Mesenchymal stem cell (in vitro differentiated cells and primary cell): ENCODE data around the gene MEIS2. TPM values are rescaled to one million over a fixed set of nuclear protein-coding genes. Genes with fewer than 3 reads are reported as not detected.
A peak's percentile ranks its signal among the peaks of the same experiment; 100 is the strongest.

Experiments
- DNase-seq: peaks from one replicate; pipeline ENCODE4 v3.0.0-alpha.2; 2013
- H2AFZ ChIP-seq: one replicate; pipeline ENCODE4 v1.6.1; 2013; ENCODE audit warnings: low read depth, mild to moderate bottlenecking, control low read depth, inconsistent platforms, low read length, moderate library complexity
- H2AK5ac ChIP-seq: 2 replicates; pipeline ENCODE4 v1.6.1; 2013; ENCODE audit warnings: low read length, moderate library complexity, mild to moderate bottlenecking, inconsistent platforms; ENCODE audit not compliant: severe bottlenecking
- H2BK120ac ChIP-seq: one replicate; pipeline ENCODE4 v1.6.1; 2013; ENCODE audit warnings: low read depth, mild to moderate bottlenecking, inconsistent platforms, low read length, moderate library complexity
- H2BK12ac ChIP-seq, 2 experiments: one replicate each; pipeline ENCODE4 v1.6.1; 2013; ENCODE audit warnings: inconsistent platforms in 2 of 2, low read length in 2 of 2, mild to moderate bottlenecking in 2 of 2, moderate library complexity in 2 of 2, control low read depth in 1 of 2
- H2BK15ac ChIP-seq: one replicate; pipeline ENCODE4 v1.6.1; 2013; ENCODE audit warnings: mild to moderate bottlenecking, low read depth, inconsistent platforms; ENCODE audit not compliant: poor library complexity, severe bottlenecking
- H2BK5ac ChIP-seq: 2 replicates; pipeline ENCODE4 v1.6.1; 2013; ENCODE audit warnings: low read depth, mild to moderate bottlenecking, low read length, control low read depth, inconsistent platforms; ENCODE audit not compliant: poor library complexity, severe bottlenecking
- H3K14ac ChIP-seq, 2 experiments: one replicate each; pipeline ENCODE4 v1.6.1; 2013; ENCODE audit warnings: inconsistent platforms in 2 of 2, low read length in 2 of 2, control low read depth in 1 of 2, mild to moderate bottlenecking in 1 of 2, moderate library complexity in 1 of 2
- H3K18ac ChIP-seq, 2 experiments: one replicate each; pipeline ENCODE4 v1.6.1; 2013; ENCODE audit warnings: inconsistent platforms in 2 of 2, low read length in 2 of 2, control low read depth in 1 of 2, low read depth in 1 of 2, mild to moderate bottlenecking in 1 of 2
- H3K23ac ChIP-seq, 2 experiments: one replicate each; pipeline ENCODE4 v1.6.1; 2013; ENCODE audit warnings: inconsistent platforms in 2 of 2, low read length in 2 of 2, mild to moderate bottlenecking in 2 of 2, moderate library complexity in 2 of 2, control low read depth in 1 of 2
- H3K27ac ChIP-seq: 2 replicates; pipeline ENCODE4 v1.5.1; 2013; ENCODE audit warnings: mild to moderate bottlenecking, moderate library complexity, low read length, control low read depth, inconsistent platforms; ENCODE audit not compliant: poor library complexity, severe bottlenecking
- H3K27me3 ChIP-seq, 2 experiments: 2 replicates each; pipeline versions ENCODE4 v1.6.1 to v1.7.0; 2013; ENCODE audit warnings: low read length in 2 of 2, mild to moderate bottlenecking in 2 of 2, moderate library complexity in 2 of 2, control low read depth in 1 of 2, inconsistent platforms in 1 of 2; ENCODE audit not compliant: control insufficient read depth in 1 of 2, insufficient read depth in 1 of 2
- H3K36me3 ChIP-seq, 2 experiments: 2 replicates each; pipeline versions ENCODE4 v1.6.1 to v1.7.0; 2013; ENCODE audit warnings: low read length in 2 of 2, control low read depth in 1 of 2, inconsistent platforms in 1 of 2, low read depth in 1 of 2, mild to moderate bottlenecking in 1 of 2; ENCODE audit not compliant: insufficient read depth in 2 of 2, control insufficient read depth in 1 of 2
- H3K4ac ChIP-seq, 2 experiments: one replicate each; pipeline ENCODE4 v1.6.1; 2013; ENCODE audit warnings: inconsistent platforms in 2 of 2, low read length in 2 of 2, mild to moderate bottlenecking in 2 of 2, moderate library complexity in 2 of 2, control low read depth in 1 of 2, low read depth in 1 of 2
- H3K4me1 ChIP-seq: 2 replicates; pipeline ENCODE4 v1.6.1; 2013; ENCODE audit warnings: low read depth, low read length, control low read depth; ENCODE audit not compliant: control insufficient read depth, insufficient read depth
- H3K4me2 ChIP-seq: 2 replicates; pipeline ENCODE4 v1.6.1; 2013; ENCODE audit warnings: low read length, mild to moderate bottlenecking, inconsistent platforms; ENCODE audit not compliant: poor library complexity, severe bottlenecking
- H3K4me3 ChIP-seq, 2 experiments: 2 replicates each; pipeline versions ENCODE4 v1.5.1 to v1.7.0; 2013; ENCODE audit warnings: low read length in 2 of 2, mild to moderate bottlenecking in 2 of 2, control low read depth in 1 of 2, low read depth in 1 of 2; ENCODE audit not compliant: insufficient read depth in 1 of 2
- H3K79me1 ChIP-seq: replicated peaks from 2 replicates; pipeline ENCODE4 v1.6.1; 2013; ENCODE audit warnings: mild to moderate bottlenecking, control low read depth, low read length, inconsistent platforms; ENCODE audit not compliant: poor library complexity, severe bottlenecking
- H3K9ac ChIP-seq: 2 replicates; pipeline ENCODE4 v1.7.0; 2013; ENCODE audit warnings: mild to moderate bottlenecking, low read length, moderate library complexity
- H3K9me3 ChIP-seq: 2 replicates; pipeline ENCODE4 v1.7.0; 2013; ENCODE audit warnings: mild to moderate bottlenecking, low read length; ENCODE audit not compliant: control insufficient read depth
- H4K8ac ChIP-seq: one replicate; pipeline ENCODE4 v1.6.1; 2013; ENCODE audit warnings: inconsistent platforms, mild to moderate bottlenecking, low read length, moderate library complexity
- H4K91ac ChIP-seq: one replicate; pipeline ENCODE4 v1.6.1; 2013; ENCODE audit warnings: mild to moderate bottlenecking, low read length, inconsistent platforms
- WGBS: methylation state at CpG from one replicate; pipeline ENCODE4 v1.1.7; 2013; ENCODE audit warnings: mixed read lengths; 5-methylcytosine and 5-hydroxymethylcytosine counted together
- polyA plus RNA-seq, 2 experiments: library from polyadenylated mRNA; stranded (reverse); fragments of 200-250 nt; gene quantifications; one replicate each; pipeline ENCODE4 v1.2.3, GENCODE V29; 2013

Gene MEIS2
- polyA plus RNA-seq (2013, experiment 1 of 2) = 69.3 TPM
- polyA plus RNA-seq (2013, experiment 2 of 2) = 68.8 TPM

DNA sequence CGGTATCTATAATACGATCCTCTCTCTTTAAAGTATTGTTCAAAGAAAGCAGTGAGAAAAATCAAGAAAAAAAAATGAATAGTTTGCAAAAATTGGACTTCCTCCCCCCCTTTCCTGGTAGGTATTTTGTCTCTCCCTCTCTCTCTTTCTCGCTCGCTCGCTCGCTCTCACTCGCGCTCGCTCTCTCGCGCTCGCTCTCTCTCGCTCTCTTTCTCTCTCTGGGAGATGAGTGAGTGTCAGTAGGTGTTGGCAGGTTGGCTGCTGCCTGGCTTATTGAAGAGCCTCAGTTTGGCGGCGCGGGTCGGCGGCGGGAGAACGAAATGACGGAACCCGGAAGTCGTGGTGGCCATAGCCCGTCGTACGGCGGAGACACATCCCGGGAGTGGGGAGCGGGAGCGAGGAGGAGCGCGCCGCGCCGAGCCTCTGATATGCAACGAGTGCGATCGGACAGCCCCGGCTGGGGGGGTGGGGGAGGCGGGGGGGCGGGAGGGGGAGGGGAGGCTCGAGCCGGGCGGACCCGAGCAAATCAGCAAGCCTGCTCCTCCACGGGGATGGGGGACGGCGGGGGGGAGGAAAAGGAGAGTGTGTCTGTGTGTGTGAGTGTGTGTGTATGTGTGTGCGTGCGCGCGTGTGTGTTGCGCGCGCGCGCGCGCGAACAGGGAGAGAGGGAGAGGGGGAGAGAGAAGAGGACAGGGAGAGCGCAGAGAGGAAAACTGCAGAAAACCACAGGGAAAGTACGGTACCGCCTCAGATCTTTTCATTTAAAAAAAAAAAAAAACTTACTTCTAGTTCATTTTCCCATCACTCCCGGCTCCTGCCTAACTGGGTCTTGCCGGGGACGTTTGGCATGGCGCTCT lies at the start of gene MEIS2:
Gene MEIS2 (minus strand): TSS at position 441 of the 857 bp plus-strand sequence. CDS start 1,083 bp downstream, outside the sequence.
- Histone ChIP-seq H2BK12ac (peak within 1 kb of the TSS; percentile 54 to 90), H3K79me1 (peaks cover 9% of the 10 kb centered on the region), H3K18ac (peak within 1 kb of the TSS; percentile 99), H3K27me3 (peaks cover 0 to 26% of the 10 kb centered on the region in 2 experiments), H2AK5ac (peak within 1 kb of the TSS; percentile 82), H3K23ac (peak within 1 kb of the TSS in 1 of 2 experiments; percentile 83), H4K8ac (peak within 1 kb of the TSS; percentile 89), H3K36me3 (no peaks in the 10 kb centered on the region), H3K14ac (peak within 1 kb of the TSS; percentile 91 to 94), H3K27ac (peak within 1 kb of the TSS; percentile 97), H4K91ac (peak within 1 kb of the TSS; percentile 87), H2BK15ac (peak within 1 kb of the TSS; percentile 77), H3K9ac (peak within 1 kb of the TSS; percentile 99), H3K4me2 (peak within 1 kb of the TSS; percentile 95), H3K9me3 (no peaks in the 10 kb centered on the region), H2BK5ac (peak within 1 kb of the TSS; percentile 84), H2AFZ (peak within 1 kb of the TSS; percentile 14), H2BK120ac (peak within 1 kb of the TSS; percentile 96), H3K4ac (peak within 1 kb of the TSS; percentile 94 to 99), H3K4me1 (peaks cover 7% of the 10 kb centered on the region), H3K4me3 (peak within 1 kb of the TSS; percentile 95 to 100)
- DNase-seq = peak; percentile 96
- WGBS = under 1% methylated on average over 25 of the region's 67 CpGs

DNA sequence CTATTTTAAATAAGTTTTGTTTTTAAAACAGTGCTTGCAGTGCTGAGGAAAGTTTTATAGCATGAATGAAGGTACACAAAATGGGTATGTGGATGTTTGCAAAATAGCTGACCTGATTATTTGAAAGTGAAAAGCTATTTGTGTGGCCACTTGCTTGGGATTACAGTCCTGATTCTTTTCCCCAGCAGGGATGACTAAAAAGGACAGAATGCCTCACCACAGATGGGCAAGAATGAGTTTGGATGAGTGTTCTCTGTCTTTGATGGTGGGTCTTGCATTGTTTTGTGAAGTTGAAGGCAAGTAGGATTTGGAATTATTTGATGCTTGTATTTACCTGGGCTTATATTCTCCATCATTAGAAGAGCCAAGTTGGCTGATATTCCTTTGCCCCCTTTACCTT lies 48.8 kb upstream of the MEIS2 start:
- Histone ChIP-seq H3K27ac (no peak overlapping the region), H3K23ac (no peak overlapping the region), H3K4me3 (no peak overlapping the region), H2BK12ac (no peak overlapping the region), H3K4ac (no peak overlapping the region), H3K4me1 (no peaks in the 10 kb centered on the region), H3K27me3 (no peaks in the 10 kb centered on the region), H2BK120ac (no peak overlapping the region), H3K79me1 (no peaks in the 10 kb centered on the region), H3K4me2 (no peak overlapping the region), H2BK15ac (no peak overlapping the region), H3K14ac (no peak overlapping the region), H2BK5ac (no peak overlapping the region), H2AFZ (no peak overlapping the region), H2AK5ac (no peak overlapping the region), H3K9ac (no peak overlapping the region), H4K91ac (no peak overlapping the region), H3K18ac (no peak overlapping the region), H4K8ac (no peak overlapping the region), H3K9me3 (no peaks in the 10 kb centered on the region), H3K36me3 (no peaks in the 10 kb centered on the region)
- DNase-seq = no peak

DNA sequence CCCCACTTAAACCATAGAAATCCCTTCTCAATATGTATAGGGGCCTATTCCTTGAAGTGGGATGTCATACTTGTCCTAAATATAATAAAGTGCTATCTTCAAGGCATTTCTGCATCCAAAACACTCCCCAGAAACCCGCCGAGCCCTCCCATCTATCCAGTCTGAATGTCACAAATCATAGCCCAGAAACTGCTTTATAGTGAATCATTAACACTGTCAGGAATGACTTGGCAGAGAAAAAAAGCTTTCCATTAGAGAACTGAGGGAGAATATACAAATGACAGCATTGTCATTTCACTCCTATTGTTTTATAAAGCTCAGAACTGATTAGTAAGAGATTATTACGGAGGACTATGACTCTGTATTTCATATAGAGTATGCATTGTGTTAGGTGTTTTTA lies 48.4 kb upstream of the MEIS2 start:
- H3K36me3 ChIP-seq = no peaks in the 10 kb centered on the region
- no peaks in the 10 kb centered on the region for H3K4me1 ChIP-seq
- H2BK5ac ChIP-seq = no peak overlapping the region
- no peak overlapping the region for H3K18ac ChIP-seq
- no peak overlapping the region for H3K4me2 ChIP-seq
- H2AK5ac ChIP-seq = no peak overlapping the region
- no peaks in the 10 kb centered on the region for H3K9me3 ChIP-seq
- H3K23ac ChIP-seq = no peak overlapping the region
- no peak overlapping the region for H3K4me3 ChIP-seq
- no peak overlapping the region for H3K14ac ChIP-seq
- no peak overlapping the region for H2AFZ ChIP-seq
- H3K27me3 ChIP-seq = no peaks in the 10 kb centered on the region
- 67% methylated on average over 2 of the region's 3 CpGs for WGBS
- no peak overlapping the region for H3K27ac ChIP-seq
- no peak overlapping the region for H3K9ac ChIP-seq
- no peak overlapping the region for H4K8ac ChIP-seq
- H2BK12ac ChIP-seq = no peak overlapping the region
- no peak for DNase-seq
- no peak overlapping the region for H2BK15ac ChIP-seq
- H2BK120ac ChIP-seq = no peak overlapping the region
- H3K4ac ChIP-seq = no peak overlapping the region
- no peaks in the 10 kb centered on the region for H3K79me1 ChIP-seq
- no peak overlapping the region for H4K91ac ChIP-seq

DNA sequence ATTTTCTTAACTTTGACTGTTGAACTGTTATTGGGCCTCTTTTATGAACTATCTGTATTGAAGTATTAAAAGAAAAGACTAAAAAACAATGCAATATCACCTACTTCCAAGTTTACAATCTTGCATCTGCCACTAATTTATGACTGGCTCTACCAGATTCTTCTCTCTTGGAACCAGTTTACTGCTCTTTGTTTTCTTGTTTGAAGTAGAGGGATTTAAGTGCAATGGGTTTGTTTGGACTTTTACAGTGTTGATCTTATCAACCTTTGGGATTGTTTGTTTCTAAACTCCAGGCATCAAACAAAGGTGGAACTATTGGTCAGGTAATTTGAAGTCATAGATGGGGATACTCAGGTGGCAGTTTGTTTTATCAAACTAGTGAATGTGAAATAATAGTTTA lies 43.0 kb upstream of the MEIS2 start:
- Histone ChIP-seq H2AK5ac (no peak overlapping the region), H4K91ac (no peak overlapping the region), H2AFZ (no peak overlapping the region), H3K4me2 (no peak overlapping the region), H3K4ac (no peak overlapping the region), H3K79me1 (no peaks in the 10 kb centered on the region), H3K23ac (no peak overlapping the region), H3K27ac (no peak overlapping the region), H2BK5ac (no peak overlapping the region), H3K9me3 (no peaks in the 10 kb centered on the region), H3K4me3 (no peak overlapping the region), H3K9ac (no peak overlapping the region), H3K14ac (no peak overlapping the region), H3K27me3 (no peaks in the 10 kb centered on the region), H3K36me3 (no peaks in the 10 kb centered on the region), H2BK120ac (no peak overlapping the region), H2BK12ac (no peak overlapping the region), H4K8ac (no peak overlapping the region), H3K4me1 (no peaks in the 10 kb centered on the region), H2BK15ac (no peak overlapping the region), H3K18ac (no peak overlapping the region)
- DNase-seq = no peak
